GM13976 (cell line): ENCODE measurements around the gene AIFM3.

ENCODE experiments used
- DNase-seq: peaks from one replicate; pipeline ENCODE4 v3.0.0; 2012; ENCODE audit warnings: low spot score
- in situ Hi-C: fragments of 300-500 bp; cut with MboI; formaldehyde crosslinking; loops from one replicate; pipeline ENCODE4 v1.12.0; 2022; ENCODE audit warnings: low sequenced_read_pairs, mixed read lengths, inconsistent platforms; ENCODE audit not compliant: unreplicated experiment
- TF ChIP-seq, protein P1 (sequence below): IDR thresholded peaks from 2 replicates; pipeline ENCODE4 v1.5.1; 2012; ENCODE audit warnings: borderline replicate concordance, mild to moderate bottlenecking; ENCODE audit not compliant: insufficient read depth; ENCODE audit errors: extremely low read depth, missing control alignments, control extremely low read depth

AIFM3 gene

DNA sequence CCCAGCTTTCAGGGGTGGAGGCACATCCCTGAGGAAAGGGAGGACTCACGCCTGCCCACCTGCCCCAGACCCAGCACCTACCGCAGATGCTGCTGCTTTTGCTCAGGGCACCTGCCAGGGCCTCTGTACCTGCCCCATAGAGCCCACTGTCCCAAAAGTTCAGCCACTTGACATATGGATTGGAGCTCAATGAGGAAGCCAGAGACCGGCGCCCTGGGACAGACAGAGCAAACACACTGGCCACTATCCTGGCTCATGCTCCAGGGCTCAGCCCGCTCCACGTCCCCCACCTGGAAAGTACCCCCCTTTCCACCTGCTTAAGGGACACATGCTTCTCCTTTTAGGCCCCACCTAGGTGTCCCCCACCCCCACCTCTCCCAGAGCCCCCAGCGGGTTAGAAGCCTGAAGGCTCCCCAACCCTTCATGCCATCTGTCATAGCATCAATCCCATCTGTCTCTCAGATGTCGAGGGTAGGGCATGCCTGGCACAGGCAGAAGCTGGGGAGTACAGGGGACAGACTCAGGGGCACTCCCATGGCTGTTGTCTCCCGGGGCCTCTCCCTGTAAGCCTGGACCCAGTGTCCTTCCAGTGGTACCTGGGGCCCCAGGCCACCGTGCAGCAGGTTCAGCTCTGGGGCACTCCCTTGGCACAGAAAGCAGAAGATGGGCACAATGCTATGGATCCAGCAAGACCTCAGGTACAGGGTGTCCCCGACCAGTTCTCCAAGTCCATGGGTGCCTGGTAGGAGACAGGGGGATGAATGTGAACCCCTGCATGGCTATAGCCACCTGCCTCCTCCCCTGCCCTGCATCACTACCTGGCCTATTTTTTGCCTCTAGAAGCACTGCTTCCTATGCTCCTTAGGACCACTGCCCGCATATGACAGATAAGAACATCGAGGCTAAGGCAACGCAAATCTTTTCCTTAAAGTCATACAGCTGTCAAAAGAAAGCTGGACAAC, 45.7 kb downstream of the AIFM3 start:
- in situ Hi-C loops = no loop called here

DNA sequence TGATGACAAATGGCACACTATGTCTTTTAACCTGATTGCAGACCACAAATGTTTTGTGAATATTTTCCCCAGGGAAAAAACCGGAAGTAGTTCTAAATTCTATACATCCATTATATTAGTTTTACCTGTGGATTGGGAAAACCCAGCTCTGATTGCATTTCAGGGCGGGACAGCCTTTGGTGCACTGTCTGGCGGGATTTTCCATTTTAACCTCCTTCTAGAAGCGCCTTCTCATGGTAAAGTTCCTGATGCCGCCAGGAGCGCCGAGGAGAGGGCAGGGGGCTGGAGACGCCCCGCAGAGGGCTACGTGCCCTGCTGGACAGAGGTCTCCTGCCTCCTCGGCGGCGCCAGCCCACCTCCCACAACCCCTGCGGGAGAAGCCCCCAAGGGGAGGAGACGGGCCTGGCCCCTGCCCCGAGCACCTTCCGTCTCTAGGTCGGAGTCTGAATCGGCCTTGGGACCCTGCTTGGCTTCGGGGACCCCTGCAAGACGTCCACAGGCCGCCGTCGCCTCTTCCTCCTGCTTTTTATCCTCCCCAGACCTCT, 46.7 kb downstream of the AIFM3 start:
- TF ChIP-seq, protein P1, sequence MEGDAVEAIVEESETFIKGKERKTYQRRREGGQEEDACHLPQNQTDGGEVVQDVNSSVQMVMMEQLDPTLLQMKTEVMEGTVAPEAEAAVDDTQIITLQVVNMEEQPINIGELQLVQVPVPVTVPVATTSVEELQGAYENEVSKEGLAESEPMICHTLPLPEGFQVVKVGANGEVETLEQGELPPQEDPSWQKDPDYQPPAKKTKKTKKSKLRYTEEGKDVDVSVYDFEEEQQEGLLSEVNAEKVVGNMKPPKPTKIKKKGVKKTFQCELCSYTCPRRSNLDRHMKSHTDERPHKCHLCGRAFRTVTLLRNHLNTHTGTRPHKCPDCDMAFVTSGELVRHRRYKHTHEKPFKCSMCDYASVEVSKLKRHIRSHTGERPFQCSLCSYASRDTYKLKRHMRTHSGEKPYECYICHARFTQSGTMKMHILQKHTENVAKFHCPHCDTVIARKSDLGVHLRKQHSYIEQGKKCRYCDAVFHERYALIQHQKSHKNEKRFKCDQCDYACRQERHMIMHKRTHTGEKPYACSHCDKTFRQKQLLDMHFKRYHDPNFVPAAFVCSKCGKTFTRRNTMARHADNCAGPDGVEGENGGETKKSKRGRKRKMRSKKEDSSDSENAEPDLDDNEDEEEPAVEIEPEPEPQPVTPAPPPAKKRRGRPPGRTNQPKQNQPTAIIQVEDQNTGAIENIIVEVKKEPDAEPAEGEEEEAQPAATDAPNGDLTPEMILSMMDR = no peak
- in situ Hi-C loops = no loop called here
- no peak for DNase-seq

More for the DNA sequence above, 45.7 kb downstream of the AIFM3 start:
- TF ChIP-seq, protein P1 = no peak
- no peak for DNase-seq

DNA sequence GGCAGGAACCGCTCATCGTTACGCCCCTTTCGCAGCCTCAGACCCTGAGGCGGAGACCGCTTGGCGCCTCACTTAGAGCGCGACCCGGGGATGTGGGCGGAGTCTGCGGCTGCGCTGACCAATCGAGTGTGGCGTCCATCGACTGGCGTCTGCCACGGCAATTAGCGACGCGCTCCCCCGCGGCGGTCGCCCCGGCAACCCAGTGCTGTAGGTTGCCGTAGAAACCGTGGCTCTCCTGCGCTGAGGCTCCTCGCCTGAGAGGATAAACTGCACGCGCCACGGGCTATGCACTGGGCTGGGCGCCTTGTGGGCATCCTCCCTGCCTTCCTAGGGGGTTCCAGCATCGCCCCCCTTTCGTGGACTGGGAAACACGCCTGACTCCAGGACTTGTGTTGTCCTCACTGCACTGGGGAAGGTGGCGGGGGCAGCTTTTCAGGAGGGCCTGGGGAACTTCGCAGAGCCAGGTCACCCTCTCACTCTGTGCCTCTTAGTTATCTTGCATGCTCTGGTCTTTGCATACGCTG, 47.2 kb downstream of the AIFM3 start:
- in situ Hi-C loops = no loop called here
- TF ChIP-seq, protein P1 = no peak
- peak; percentile 96 for DNase-seq

DNA sequence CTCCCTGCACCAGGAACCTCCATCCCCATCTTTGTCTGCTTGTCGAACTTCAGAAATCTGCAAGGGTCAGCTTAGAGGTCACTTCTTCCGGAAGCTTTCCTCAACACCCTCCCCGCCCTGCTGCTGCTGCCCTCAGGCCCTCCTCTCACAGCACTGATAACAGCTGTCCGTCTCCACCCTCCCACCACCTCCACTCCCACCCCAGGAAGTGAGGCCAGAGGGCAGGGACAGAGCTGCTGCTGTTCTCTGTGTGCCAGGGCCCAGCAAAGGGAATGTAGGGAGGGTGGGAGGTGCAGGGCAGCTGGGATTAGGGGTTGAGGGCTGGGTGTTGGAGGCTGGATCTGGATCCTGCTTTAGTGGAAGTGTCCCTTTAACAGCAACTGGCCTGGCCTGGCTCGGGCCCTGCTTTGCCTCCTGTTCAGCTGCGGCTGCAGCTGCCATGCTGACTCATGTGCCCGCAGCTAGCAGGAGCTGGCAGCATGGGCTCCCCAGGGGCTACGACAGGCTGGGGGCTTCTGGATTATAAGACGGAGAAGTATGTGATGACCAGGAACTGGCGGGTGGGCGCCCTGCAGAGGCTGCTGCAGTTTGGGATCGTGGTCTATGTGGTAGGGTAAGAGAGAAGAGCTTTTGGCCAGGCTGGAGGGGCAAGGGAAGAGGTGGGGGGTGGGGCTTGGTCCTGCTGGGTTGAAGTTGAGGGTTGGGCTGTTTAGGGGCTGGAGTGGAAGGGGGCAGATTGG, 47.8 kb downstream of the AIFM3 start, which contains the start of gene P2RX6:
Gene P2RX6 (plus strand): TSS at position 440 of the 740 bp plus-strand sequence. CDS start 10 bp downstream, at position 450.
- DNase-seq = no peak
- TF ChIP-seq, protein P1 = no peak
- in situ Hi-C loops = no loop called here

DNA sequence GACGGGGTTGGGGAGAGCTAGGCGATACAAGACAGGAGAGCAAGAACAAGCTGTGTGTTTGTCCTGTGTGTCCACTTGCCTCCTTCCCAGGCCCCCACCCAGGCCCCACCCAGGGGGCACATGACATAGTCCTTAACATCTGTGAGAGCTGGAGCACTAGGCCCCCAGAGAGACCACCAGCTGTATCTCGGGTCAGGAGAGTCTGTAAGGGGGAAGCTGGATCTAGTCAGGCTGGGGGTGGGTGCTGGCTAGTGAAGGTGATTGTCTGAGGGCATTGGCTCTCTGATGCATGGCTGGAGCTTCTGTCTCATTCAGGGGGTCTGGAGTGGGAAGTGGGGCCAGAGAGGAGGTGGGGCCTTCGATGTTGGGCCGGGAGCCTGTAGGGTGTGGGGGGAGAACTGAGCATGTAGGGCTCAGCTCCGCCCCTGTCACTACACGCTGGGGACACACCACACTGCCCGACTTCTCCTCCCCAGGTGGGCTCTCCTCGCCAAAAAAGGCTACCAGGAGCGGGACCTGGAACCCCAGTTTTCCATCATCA, 48.5 kb downstream of the AIFM3 start:
- in situ Hi-C loops = no loop called here
- TF ChIP-seq, protein P1 = no peak
- no peak for DNase-seq

DNA sequence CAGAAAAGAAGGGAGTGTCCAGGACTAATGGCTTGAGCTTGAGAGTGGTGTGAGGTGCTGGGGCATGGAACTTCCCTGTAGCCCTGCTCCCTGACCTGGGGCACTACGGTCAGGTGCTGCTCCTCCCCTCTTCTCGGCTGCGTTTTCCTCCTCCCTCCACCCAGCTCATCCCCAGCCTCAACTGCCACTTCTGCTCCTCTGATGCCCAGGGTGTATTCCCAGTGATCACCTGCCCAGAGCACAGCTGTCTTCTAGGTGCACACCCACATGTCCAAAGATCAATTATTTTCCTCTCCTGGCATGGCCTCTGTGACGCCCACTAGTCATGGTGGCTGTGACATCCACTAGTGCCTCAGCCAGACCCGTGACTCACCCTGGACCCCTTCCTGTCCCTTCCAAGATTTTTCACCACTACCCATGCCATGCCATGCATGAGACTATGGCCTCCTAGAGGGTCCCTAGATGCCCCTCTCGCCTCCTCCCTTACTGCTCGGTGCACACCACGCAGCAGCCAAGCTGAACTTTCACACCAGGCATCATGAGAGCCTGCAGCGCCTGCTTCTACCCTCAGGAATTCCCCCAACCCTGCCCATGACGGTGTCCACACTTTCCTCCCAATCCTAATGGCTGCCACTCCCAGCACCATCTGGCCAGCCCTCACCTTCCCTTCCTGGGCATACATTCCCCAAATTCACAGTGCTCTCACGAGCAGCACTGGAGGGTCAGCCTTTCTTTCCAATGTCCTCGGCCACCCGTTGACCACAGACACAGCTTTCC, 49.8 kb downstream of the AIFM3 start:
- no peak for DNase-seq
- TF ChIP-seq, protein P1 = no peak
- in situ Hi-C loops = no loop called here
